GM12875 (cell line): ENCODE measurements around the gene ZAR1.

Source experiments
- H3K4me3 ChIP-seq: one replicate; pipeline ENCODE4 v1.5.1; 2011; ENCODE audit warnings: low read depth, low read length, control low read depth
- CTCF ChIP-seq: IDR thresholded peaks from 2 replicates; pipeline ENCODE4 v1.5.1; 2011; ENCODE audit warnings: low read depth, mild to moderate bottlenecking, control low read depth, inconsistent platforms, low read length, moderate library complexity, borderline replicate concordance; ENCODE audit not compliant: insufficient read depth

The ZAR1 gene

DNA sequence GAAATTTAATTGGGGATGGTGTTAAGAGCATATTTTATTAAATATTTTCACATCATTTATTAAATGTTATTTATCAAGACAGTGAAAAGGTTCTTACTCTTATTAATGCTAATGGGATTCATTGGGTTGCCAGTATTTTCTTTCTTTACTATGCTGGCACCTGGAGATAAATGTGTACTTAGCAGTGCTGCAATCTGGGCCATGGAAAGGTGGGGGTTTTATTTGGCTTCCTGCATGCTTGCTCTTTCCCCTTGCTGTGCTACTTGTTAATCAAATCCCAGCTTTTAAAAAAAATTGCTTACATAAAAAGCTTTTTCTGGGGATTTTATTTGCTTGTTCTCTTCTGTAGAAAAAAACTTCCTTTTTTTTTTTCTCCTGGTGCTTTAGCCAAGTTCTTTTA lies 48.3 kb downstream of the ZAR1 start:
- no peak overlapping the region for H3K4me3 ChIP-seq
- TF ChIP-seq CTCF = no peak

GRCh38 chr4:48539597-48539996 lies 49.5 kb downstream of the ZAR1 start:
- no peak overlapping the region for H3K4me3 ChIP-seq
- TF ChIP-seq CTCF = no peak

- TF ChIP-seq CTCF = no peak
- no peak overlapping the region for H3K4me3 ChIP-seq
Measured at GRCh38 chr4:48542888-48543287, 52.8 kb downstream of the ZAR1 start.

DNA sequence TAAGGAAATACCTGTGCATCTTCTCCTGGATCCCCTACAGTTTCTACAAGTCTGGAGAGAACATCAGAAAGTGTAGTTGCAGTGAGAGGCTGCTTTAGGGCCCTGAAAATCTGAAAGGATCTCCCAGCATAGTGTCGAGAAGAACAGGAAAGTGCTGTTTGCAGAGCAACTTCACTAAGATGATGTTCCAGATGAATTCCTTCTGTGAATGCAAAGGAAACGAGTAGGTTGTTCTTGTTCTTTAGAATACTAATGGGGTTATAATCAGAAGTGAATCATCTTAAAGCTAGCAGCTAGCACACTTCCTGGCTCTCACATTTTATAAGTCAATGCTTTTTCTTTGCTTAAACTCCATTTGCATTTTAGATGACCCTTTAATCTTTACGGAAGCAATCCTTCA lies 53.7 kb downstream of the ZAR1 start:
- no peak overlapping the region for H3K4me3 ChIP-seq
- TF ChIP-seq CTCF = no peak
